Activated CD4-positive, alpha-beta memory T cell treated with anti-CD3 and anti-CD28 coated beads for 36 hours (primary cell): ENCODE results near the gene CPM. TPM values are rescaled to one million over a fixed set of nuclear protein-coding genes. Genes with fewer than 3 reads are reported as not detected.
A peak's percentile ranks its signal among the peaks of the same experiment; 100 is the strongest.

Experiments
- CTCF ChIA-PET: fragments of 350-600 bp; sonication (Branson Sonifier 250); formaldehyde crosslinking; loops from one replicate; lab custom pipeline; 2021; ENCODE audit warnings: antibody characterized with exemption, inconsistent platforms; lab: Charles Lee
- POLR2A ChIA-PET: fragments of 350-600 bp; sonication (Branson Sonifier 250); formaldehyde crosslinking; loops from one replicate; lab custom pipeline; 2021; ENCODE audit warnings: antibody characterized with exemption; lab: Charles Lee
- DNase-seq: peaks from one replicate; pipeline ENCODE4 v3.0.0-alpha.2; 2020
- H3K27ac Mint-ChIP-seq: one replicate; pipeline ENCODE4 v1.8.0; 2021; ENCODE audit warnings: mixed read lengths
- H3K27me3 Mint-ChIP-seq: one replicate; pipeline ENCODE4 v1.8.0; 2021; ENCODE audit warnings: mixed read lengths
- H3K36me3 Mint-ChIP-seq: one replicate; pipeline ENCODE4 v1.8.0; 2021; ENCODE audit warnings: mixed read lengths
- H3K4me1 Mint-ChIP-seq: one replicate; pipeline ENCODE4 v1.8.0; 2021; ENCODE audit warnings: low read depth, mixed read lengths
- H3K4me3 Mint-ChIP-seq: one replicate; pipeline ENCODE4 v1.8.0; 2021; ENCODE audit warnings: mild to moderate bottlenecking, mixed read lengths
- H3K9me3 Mint-ChIP-seq: one replicate; pipeline ENCODE4 v1.8.0; 2021; ENCODE audit warnings: mixed read lengths
- intact Hi-C: fragments of 100-400 bp; cut with micrococcal nuclease; formaldehyde crosslinking; loops from one replicate; pipeline ENCODE4 v1.15.1; 2023
- total RNA-seq, 2 experiments: library from RNA; stranded (reverse); gene quantifications; one replicate each; pipeline ENCODE4 v1.2.3, GENCODE V29; 2021

The CPM gene
- total RNA-seq, 2 experiments from 2014 or later: 14.7 to 19.8 TPM

DNA sequence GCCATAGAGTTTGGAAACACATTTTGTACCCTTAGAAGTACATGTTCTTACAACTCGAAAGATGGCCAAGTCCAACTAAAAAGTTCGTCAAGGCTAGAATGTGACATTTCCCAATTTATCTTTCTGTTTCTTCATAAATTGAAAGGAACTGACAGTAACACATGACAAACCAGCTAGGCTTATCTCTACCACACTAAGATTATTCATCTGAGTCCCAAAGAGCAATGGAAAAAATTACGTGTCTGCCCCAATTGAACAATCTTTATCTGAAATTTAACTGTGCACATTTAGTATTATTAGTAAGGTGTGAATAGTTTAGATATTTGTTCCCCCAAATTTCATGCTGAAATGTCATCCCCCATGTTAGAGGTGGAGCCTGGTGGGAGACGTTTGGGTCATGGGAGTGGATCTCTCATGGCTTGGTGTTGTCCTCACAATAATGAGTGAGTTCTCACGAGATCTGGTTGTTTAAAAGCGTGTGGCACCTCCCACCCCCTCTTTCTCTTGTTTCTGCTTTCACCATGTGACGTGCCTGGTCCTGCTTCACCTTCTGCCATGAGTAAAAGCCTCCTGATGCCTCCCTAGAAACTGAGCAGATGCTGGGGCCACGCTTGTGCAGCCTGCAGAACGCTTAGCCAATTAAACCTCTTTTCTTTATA is 13.3 kb downstream of the CPM start:
- Mint-ChIP-seq H3K36me3 (no peaks in the 10 kb centered on the region), H3K27ac (no peak overlapping the region), H3K27me3 (no peaks in the 10 kb centered on the region), H3K9me3 (peaks cover 3% of the 10 kb centered on the region), H3K4me1 (peaks cover 9% of the 10 kb centered on the region), H3K4me3 (no peak overlapping the region)
- intact Hi-C loops: loop anchor here (1.0 to 2.0 kb wide), 3 partner anchors 13 to 44 kb away; no protein-coding TSS in a partner anchor
- POLR2A ChIA-PET: interaction anchor here (1.1 kb wide), 1 partner anchor 13 kb away, joined by 3 read pairs; the partner anchor contains the start of gene CPM
- CTCF ChIA-PET: no interaction called here
- DNase-seq: peak; percentile 60

DNA sequence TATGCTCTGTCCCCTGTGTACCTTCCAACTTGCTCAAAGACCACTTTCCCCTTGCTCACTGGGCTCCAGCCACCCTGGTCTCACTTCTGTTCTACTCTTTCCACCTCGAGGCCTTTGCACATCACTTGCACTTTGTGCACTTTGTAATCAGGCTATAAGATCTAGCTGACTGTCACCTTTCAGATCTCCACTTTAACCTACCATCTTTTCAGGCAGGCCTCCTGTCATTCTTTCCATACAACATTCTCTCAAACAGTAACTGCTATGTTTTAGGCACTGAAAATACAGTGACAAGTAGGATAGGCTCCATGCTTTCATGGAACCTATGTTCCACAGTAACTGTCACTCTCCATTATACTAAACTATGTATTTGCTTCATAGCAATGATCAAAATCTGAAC is 14.0 kb downstream of the CPM start:
- CTCF ChIA-PET: no interaction called here
- H3K4me3 Mint-ChIP-seq: no peak overlapping the region
- H3K27me3 Mint-ChIP-seq: no peaks in the 10 kb centered on the region
- POLR2A ChIA-PET: interaction anchor here (1.1 kb wide), 1 partner anchor 14 kb away, joined by 3 read pairs; the partner anchor contains the start of gene CPM
- no peak overlapping the region for H3K27ac Mint-ChIP-seq
- intact Hi-C loops: loop anchor here (1.0 to 2.0 kb wide), 3 partner anchors 13 to 44 kb away; no protein-coding TSS in a partner anchor
- peak; percentile 27 for DNase-seq
- H3K9me3 Mint-ChIP-seq: peaks cover 3% of the 10 kb centered on the region
- peaks cover 12% of the 10 kb centered on the region for H3K4me1 Mint-ChIP-seq
- no peaks in the 10 kb centered on the region for H3K36me3 Mint-ChIP-seq

DNA sequence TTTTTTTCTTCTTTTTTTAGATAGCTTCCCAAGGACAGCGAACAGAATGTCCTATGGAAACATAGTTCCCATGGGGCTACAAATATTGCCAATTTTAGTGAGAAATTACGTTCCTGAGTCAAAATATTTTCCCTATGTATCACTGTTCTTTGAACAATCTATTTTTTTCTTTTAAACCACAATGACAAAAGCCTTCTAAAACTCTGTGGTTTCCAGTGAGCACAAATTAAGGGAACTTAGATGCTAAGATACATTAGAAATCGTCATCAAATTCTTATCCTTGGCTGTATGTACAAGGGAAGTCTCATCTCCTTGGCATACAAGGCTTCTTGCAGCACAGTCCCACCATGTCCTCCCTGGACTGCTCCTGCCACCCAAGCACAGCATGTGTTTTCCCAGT is 17.9 kb downstream of the CPM start:
- no peak for DNase-seq
- intact Hi-C loops: no loop called here
- Mint-ChIP-seq H3K27me3 (no peaks in the 10 kb centered on the region), H3K36me3 (no peaks in the 10 kb centered on the region), H3K9me3 (peaks cover 3% of the 10 kb centered on the region), H3K4me3 (no peak overlapping the region), H3K27ac (no peak overlapping the region), H3K4me1 (peaks cover 11% of the 10 kb centered on the region)
- POLR2A ChIA-PET: no interaction called here
- CTCF ChIA-PET: interaction anchor here (0.6 kb wide), 1 partner anchor 726 kb away, joined by 4 read pairs; no protein-coding TSS in a partner anchor

DNA sequence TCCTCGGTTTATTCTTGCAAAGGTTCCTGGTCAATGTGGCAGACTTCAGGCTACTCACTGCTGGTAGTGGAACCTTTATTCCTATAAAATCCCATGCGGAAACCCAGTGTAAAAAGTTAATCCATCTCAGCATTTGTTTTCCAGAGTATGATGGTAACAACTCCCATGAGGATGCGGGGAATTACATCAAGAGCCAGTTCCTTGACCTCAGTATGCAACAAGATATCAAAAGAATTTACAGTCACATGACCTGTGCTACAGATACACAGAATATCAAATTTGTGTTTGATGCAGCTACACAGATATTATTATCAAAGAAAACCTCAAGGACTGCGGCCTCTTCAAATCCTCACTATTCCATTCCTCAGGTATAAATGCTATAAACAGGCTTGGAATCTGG is 19.3 kb downstream of the CPM start:
- no peak for DNase-seq
- Mint-ChIP-seq H3K9me3 (no peaks in the 10 kb centered on the region), H3K4me3 (no peak overlapping the region), H3K4me1 (peaks cover 11% of the 10 kb centered on the region), H3K27me3 (no peaks in the 10 kb centered on the region), H3K27ac (no peak overlapping the region), H3K36me3 (no peaks in the 10 kb centered on the region)
- intact Hi-C loops: no loop called here
- POLR2A ChIA-PET: no interaction called here
- CTCF ChIA-PET: no interaction called here

DNA sequence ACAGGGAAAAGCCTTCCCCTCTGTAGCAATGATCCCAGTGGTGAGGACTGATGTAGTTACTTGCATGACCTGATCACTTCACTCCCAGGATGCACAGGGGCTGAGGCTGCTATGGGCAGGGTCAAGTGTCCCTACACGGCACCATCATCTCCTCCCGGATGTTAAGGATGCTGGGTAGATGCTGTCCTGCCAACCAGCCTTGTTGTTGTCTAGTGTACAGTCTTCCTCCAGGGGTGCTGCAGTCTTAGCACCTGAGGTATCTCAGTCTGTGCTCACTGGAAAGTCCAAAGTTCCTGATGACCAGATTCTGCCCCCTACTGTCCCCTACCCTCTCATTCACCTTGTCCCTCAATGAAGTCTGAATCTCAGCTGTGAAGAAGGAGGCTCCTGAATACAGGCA is 20.1 kb downstream of the CPM start:
- CTCF ChIA-PET: no interaction called here
- intact Hi-C loops: no loop called here
- Mint-ChIP-seq H3K27ac (no peak overlapping the region), H3K9me3 (no peaks in the 10 kb centered on the region), H3K36me3 (no peaks in the 10 kb centered on the region), H3K27me3 (no peaks in the 10 kb centered on the region), H3K4me1 (peaks cover 11% of the 10 kb centered on the region), H3K4me3 (no peak overlapping the region)
- POLR2A ChIA-PET: no interaction called here
- DNase-seq: no peak

GRCh38 chr12:68911197-68911718 is 21.7 kb downstream of the CPM start:
- CTCF ChIA-PET: no interaction called here
- H3K27me3 Mint-ChIP-seq: no peaks in the 10 kb centered on the region
- intact Hi-C loops: no loop called here
- no peak for DNase-seq
- no peaks in the 10 kb centered on the region for H3K9me3 Mint-ChIP-seq
- no peak overlapping the region for H3K27ac Mint-ChIP-seq
- POLR2A ChIA-PET: no interaction called here
- H3K4me1 Mint-ChIP-seq: peaks cover 11% of the 10 kb centered on the region
- no peak overlapping the region for H3K4me3 Mint-ChIP-seq
- H3K36me3 Mint-ChIP-seq: no peaks in the 10 kb centered on the region

GRCh38 chr12:68910128-68910527 is 22.8 kb downstream of the CPM start:
- no peaks in the 10 kb centered on the region for H3K9me3 Mint-ChIP-seq
- intact Hi-C loops: no loop called here
- ChIA-PET CTCF (no interaction called here), POLR2A (no interaction called here)
- H3K36me3 Mint-ChIP-seq: no peaks in the 10 kb centered on the region
- no peak for DNase-seq
- no peak overlapping the region for H3K27ac Mint-ChIP-seq
- peaks cover 4% of the 10 kb centered on the region for H3K4me1 Mint-ChIP-seq
- H3K27me3 Mint-ChIP-seq: no peaks in the 10 kb centered on the region
- no peak overlapping the region for H3K4me3 Mint-ChIP-seq

- Mint-ChIP-seq H3K27ac (no peak overlapping the region), H3K4me3 (no peak overlapping the region), H3K27me3 (no peaks in the 10 kb centered on the region), H3K9me3 (no peaks in the 10 kb centered on the region), H3K36me3 (no peaks in the 10 kb centered on the region), H3K4me1 (peaks cover 6% of the 10 kb centered on the region)
- intact Hi-C loops: no loop called here
- ChIA-PET CTCF (interaction anchor here (1.1 kb wide), 1 partner anchor 249 kb away, joined by 3 read pairs; no protein-coding TSS in a partner anchor), POLR2A (interaction anchor here (0.6 kb wide), 1 partner anchor 168 kb away, joined by 3 read pairs; no protein-coding TSS in a partner anchor)
- no peak for DNase-seq
These were observed 24.9 kb downstream of the CPM start for GRCh38 chr12:68908076-68908475.

GRCh38 chr12:68905733-68906132 is 27.2 kb downstream of the CPM start:
- H3K36me3 Mint-ChIP-seq: no peaks in the 10 kb centered on the region
- H3K27me3 Mint-ChIP-seq: no peaks in the 10 kb centered on the region
- H3K9me3 Mint-ChIP-seq: no peaks in the 10 kb centered on the region
- H3K4me1 Mint-ChIP-seq: peaks cover 6% of the 10 kb centered on the region
- intact Hi-C loops: no loop called here
- POLR2A ChIA-PET: no interaction called here
- H3K4me3 Mint-ChIP-seq: no peak overlapping the region
- no peak overlapping the region for H3K27ac Mint-ChIP-seq
- CTCF ChIA-PET: interaction anchor here (0.6 kb wide), 2 partner anchors 22 to 346 kb away, joined by 3 to 4 read pairs; no protein-coding TSS in a partner anchor
- DNase-seq: no peak

GRCh38 chr12:68904351-68904962 is 28.5 kb downstream of the CPM start:
- H3K27me3 Mint-ChIP-seq: no peaks in the 10 kb centered on the region
- CTCF ChIA-PET: no interaction called here
- H3K36me3 Mint-ChIP-seq: peaks cover under 1% of the 10 kb centered on the region
- POLR2A ChIA-PET: no interaction called here
- DNase-seq: peak; percentile 37
- no peaks in the 10 kb centered on the region for H3K9me3 Mint-ChIP-seq
- H3K4me1 Mint-ChIP-seq: peaks cover 6% of the 10 kb centered on the region
- no peak overlapping the region for H3K4me3 Mint-ChIP-seq
- intact Hi-C loops: no loop called here
- no peak overlapping the region for H3K27ac Mint-ChIP-seq

GRCh38 chr12:68903511-68903910 is 29.5 kb downstream of the CPM start:
- Mint-ChIP-seq H3K27ac (no peak overlapping the region), H3K4me3 (no peak overlapping the region), H3K9me3 (no peaks in the 10 kb centered on the region), H3K4me1 (peaks cover 6% of the 10 kb centered on the region), H3K36me3 (peaks cover 2% of the 10 kb centered on the region), H3K27me3 (no peaks in the 10 kb centered on the region)
- no peak for DNase-seq
- ChIA-PET CTCF (no interaction called here), POLR2A (no interaction called here)
- intact Hi-C loops: no loop called here

- intact Hi-C loops: no loop called here
- no peak for DNase-seq
- POLR2A ChIA-PET: no interaction called here
- H3K4me3 Mint-ChIP-seq: no peak overlapping the region
- no peaks in the 10 kb centered on the region for H3K9me3 Mint-ChIP-seq
- no peaks in the 10 kb centered on the region for H3K27me3 Mint-ChIP-seq
- CTCF ChIA-PET: no interaction called here
- H3K36me3 Mint-ChIP-seq: peaks cover 2% of the 10 kb centered on the region
- no peak overlapping the region for H3K27ac Mint-ChIP-seq
- H3K4me1 Mint-ChIP-seq: peaks cover 6% of the 10 kb centered on the region
These were observed 31.4 kb downstream of the CPM start for GRCh38 chr12:68901551-68901950.
